Measurements from ENCODE around the gene ASTN2. TPM values are rescaled to one million over a fixed set of nuclear protein-coding genes. Genes with fewer than 3 reads are reported as not detected.

ASTN2 gene
- total RNA-seq, 1 experiment from 2014 or later, result 4.8 TPM

GRCh38 chr9:116692616-116693015, 722.2 kb downstream of the ASTN2 start:
- ChIA-PET CTCF (no interaction called here), RAD21 (ENCODE audit: low non-redundant PET in 1 of 2, low total read pairs in 2 of 2, uncharacterized antibody in 2 of 2, unreplicated experiment in 2 of 2) (no interaction called here), POLR2A (no interaction called here)
- H3K27me3 ChIP-seq (ENCODE audit: insufficient read depth, low read length), result no peaks in the 10 kb centered on the region
- no peak overlapping the region for H3K4me2 ChIP-seq (ENCODE audit: low read length)
- H4K20me1 ChIP-seq (ENCODE audit: insufficient read depth), result 0 out of 2 replicates have a peak, but pooled peaks cover 6% of the 10 kb centered on the region
- H3K9ac ChIP-seq (ENCODE audit: low read length), result no peak overlapping the region
- TF ChIP-seq SRF (IDR thresholded peaks at IDR 0.05; ENCODE audit: low read depth), result no peak
- no peak for TF ChIP-seq POLR2A (IDR thresholded peaks at IDR 0.05; ENCODE audit: borderline replicate concordance, extremely low read depth, insufficient read depth, insufficient read length)
- no peak for TF ChIP-seq CEBPB (IDR thresholded peaks at IDR 0.05; ENCODE audit: low read depth)
- TF ChIP-seq SP1 (IDR thresholded peaks at IDR 0.05; ENCODE audit: low read depth), result no peak
- TF ChIP-seq YY1 (IDR thresholded peaks at IDR 0.05; ENCODE audit: extremely low read depth, insufficient replicate concordance, low read depth, low read length), result no peak
- TF ChIP-seq SIN3A (IDR thresholded peaks at IDR 0.05; ENCODE audit: low read depth), result no peak
- no peak for TF ChIP-seq TCF7L2 (IDR thresholded peaks at IDR 0.05; ENCODE audit: borderline replicate concordance, extremely low read depth, insufficient read depth, insufficient read length)
- no peak for TF ChIP-seq FOSL1 (IDR thresholded peaks at IDR 0.05; ENCODE audit: low read depth)
- TF ChIP-seq EZH2 (IDR thresholded peaks at IDR 0.05), result no peak
- TF ChIP-seq EZH2phosphoT487 (IDR thresholded peaks at IDR 0.05; ENCODE audit: borderline replicate concordance), result no peak
- H2AFZ ChIP-seq (ENCODE audit: low read depth, low read length, poor library complexity, severe bottlenecking), result no peak overlapping the region
- ATAC-seq (no peak), DNase-seq (ENCODE audit: low read depth, low spot score) (no peak)
- peaks cover 0 to under 1% of the 10 kb centered on the region in 2 experiments; a peak in 2 of 4 replicates for H3K36me3 ChIP-seq (ENCODE audit: control insufficient read depth in 1 of 2, insufficient read depth in 2 of 2, low read length in 2 of 2)
- BruUV-seq (replicated peaks), result no TSS peak
- H3K9me2 ChIP-seq (ENCODE audit: insufficient read depth), result no peaks in the 10 kb centered on the region
- H3K79me2 ChIP-seq (ENCODE audit: insufficient read depth, low read length), result peaks cover 90% of the 10 kb centered on the region
- peaks cover 0 to 10% of the 10 kb centered on the region in 2 experiments; a peak in 2 of 4 replicates for H3K4me1 ChIP-seq (ENCODE audit: control insufficient read depth in 1 of 2, insufficient read depth in 2 of 2, low read length in 2 of 2)
- H3K9me3 ChIP-seq (ENCODE audit: control insufficient read depth in 1 of 2, insufficient read depth in 1 of 2, low read depth in 1 of 2, low read length in 2 of 2), result no peaks in the 10 kb centered on the region
- intact Hi-C loops (cut with micrococcal nuclease), result no loop called here
- no peak overlapping the region for H3K4me3 ChIP-seq (replicated peaks in 1 of 2; ENCODE audit: low read depth in 1 of 2, low read length in 2 of 2)
- H3K27ac ChIP-seq (ENCODE audit: low read depth, low read length), result no peak overlapping the region

GRCh38 chr9:116691607-116692006, 723.2 kb downstream of the ASTN2 start:
- RAD21 ChIA-PET (ENCODE audit: low non-redundant PET in 1 of 2, low total read pairs in 2 of 2, uncharacterized antibody in 2 of 2, unreplicated experiment in 2 of 2), result no interaction called here

More at GRCh38 chr9:116691607-116692006, 723.2 kb downstream of the ASTN2 start:
- H3K79me2 ChIP-seq (ENCODE audit: insufficient read depth, low read length), result peaks cover 90% of the 10 kb centered on the region
- H3K36me3 ChIP-seq (ENCODE audit: control insufficient read depth in 1 of 2, insufficient read depth in 2 of 2, low read length in 2 of 2), result no peaks in the 10 kb centered on the region
- H3K9me3 ChIP-seq (ENCODE audit: control insufficient read depth in 1 of 2, insufficient read depth in 1 of 2, low read depth in 1 of 2, low read length in 2 of 2), result no peaks in the 10 kb centered on the region
- no peaks in the 10 kb centered on the region for H3K27me3 ChIP-seq (ENCODE audit: insufficient read depth, low read length)
- DNase-seq (ENCODE audit: low read depth, low spot score) (no peak), ATAC-seq (no peak)
- H4K20me1 ChIP-seq (ENCODE audit: insufficient read depth), result 0 out of 2 replicates have a peak, but pooled peaks cover 6% of the 10 kb centered on the region
- H2AFZ ChIP-seq (ENCODE audit: low read depth, low read length, poor library complexity, severe bottlenecking), result no peak overlapping the region
- ChIA-PET CTCF (no interaction called here), POLR2A (no interaction called here)
- no peak overlapping the region for H3K27ac ChIP-seq (ENCODE audit: low read depth, low read length)
- no TSS peak for BruUV-seq (replicated peaks)
- H3K4me3 ChIP-seq (replicated peaks in 1 of 2; ENCODE audit: low read depth in 1 of 2, low read length in 2 of 2), result no peak overlapping the region
- peaks cover 0 to 14% of the 10 kb centered on the region in 2 experiments; a peak in 2 of 4 replicates for H3K4me1 ChIP-seq (ENCODE audit: control insufficient read depth in 1 of 2, insufficient read depth in 2 of 2, low read length in 2 of 2)
- intact Hi-C loops (cut with micrococcal nuclease), result no loop called here
- TF ChIP-seq SP1 (IDR thresholded peaks at IDR 0.05; ENCODE audit: low read depth) (no peak), POLR2AphosphoS5 (IDR thresholded peaks at IDR 0.05; ENCODE audit: low read depth, low read length) (no peak), CEBPB (IDR thresholded peaks at IDR 0.05; ENCODE audit: low read depth) (no peak), EGR1 (IDR thresholded peaks at IDR 0.05; ENCODE audit: low read depth) (no peak), ZFX (IDR thresholded peaks at IDR 0.05) (no peak), EZH2phosphoT487 (IDR thresholded peaks at IDR 0.05; ENCODE audit: borderline replicate concordance) (no peak), ZNF274 (IDR thresholded peaks at IDR 0.05; ENCODE audit: low read depth, low read length) (no peak), SIN3A (IDR thresholded peaks at IDR 0.05; ENCODE audit: low read depth) (no peak), ZBTB33 (IDR thresholded peaks at IDR 0.05; ENCODE audit: extremely low read depth, insufficient replicate concordance, low read length) (no peak), EZH2 (IDR thresholded peaks at IDR 0.05) (no peak)
- no peak overlapping the region for H3K9ac ChIP-seq (ENCODE audit: low read length)
- H3K9me2 ChIP-seq (ENCODE audit: insufficient read depth), result no peaks in the 10 kb centered on the region
- H3K4me2 ChIP-seq (ENCODE audit: low read length), result no peak overlapping the region
